Stimulated activated CD8-positive, alpha-beta memory T cell treated with anti-CD3 and anti-CD28 coated beads, Interleukin-15, amount 100 ng/mL, for 1 hour (primary cell): ENCODE results near the gene VAMP5.
"Not testable (repeated sequence)": the region's sequence is repeated elsewhere in the genome, so short reads cannot be mapped to it uniquely, and the experiment has no call there.

ENCODE experiments used
- DNase-seq: peaks from one replicate; pipeline ENCODE4 v3.0.0-alpha.2; 2020; ENCODE audit warnings: low read depth

Gene VAMP5, protein sequence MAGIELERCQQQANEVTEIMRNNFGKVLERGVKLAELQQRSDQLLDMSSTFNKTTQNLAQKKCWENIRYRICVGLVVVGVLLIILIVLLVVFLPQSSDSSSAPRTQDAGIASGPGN

DNA sequence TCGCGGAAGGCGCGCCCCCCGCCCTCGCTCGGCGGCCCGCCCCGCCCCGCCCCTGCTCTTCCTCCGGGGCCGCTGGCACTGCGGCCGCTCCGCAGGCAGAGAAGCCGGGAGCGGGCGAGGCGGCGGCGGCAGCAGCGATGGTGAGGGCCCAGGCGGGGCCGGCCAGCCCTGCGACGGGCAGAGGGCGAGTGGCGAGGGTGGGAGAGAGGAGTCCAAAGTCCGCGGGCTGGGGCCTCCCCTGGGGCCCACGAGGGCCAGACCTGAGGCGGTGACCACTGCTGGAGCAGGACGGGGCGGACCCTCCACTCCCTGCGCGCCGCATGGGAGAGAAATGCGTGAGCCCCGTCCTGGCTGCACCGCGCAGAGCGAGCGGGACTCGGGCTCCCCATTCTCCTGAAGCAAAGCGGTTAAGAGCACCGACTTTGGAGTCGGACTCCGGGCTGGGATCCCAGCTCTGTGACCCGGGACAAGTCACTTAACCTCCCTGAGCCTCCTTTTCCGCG, at the start of gene VAMP5:
Gene VAMP5 (plus strand): TSS at position 78 of the 503 bp plus-strand sequence. CDS start 60 bp downstream, at position 138.
- DNase-seq: no peak

DNA sequence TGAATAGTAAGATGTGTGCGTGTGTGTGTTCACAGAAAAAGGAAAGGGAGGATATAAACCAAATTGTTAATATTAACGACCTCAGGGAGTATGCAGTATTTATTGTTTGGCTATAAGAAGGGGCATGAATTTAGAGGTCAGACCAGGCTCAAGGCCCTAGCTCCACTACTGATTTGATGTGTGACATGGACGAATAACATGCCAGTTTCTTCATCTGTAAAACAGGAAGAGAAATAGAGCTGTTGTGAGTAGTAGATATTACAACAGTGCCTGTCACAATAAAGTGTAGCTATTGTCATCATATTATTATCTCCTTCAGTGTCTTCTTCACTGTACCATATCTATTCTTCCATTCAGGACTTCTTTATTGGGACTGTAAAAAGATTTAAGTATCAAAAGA, 49.4 kb upstream of the VAMP5 start:
- no peak for DNase-seq

DNA sequence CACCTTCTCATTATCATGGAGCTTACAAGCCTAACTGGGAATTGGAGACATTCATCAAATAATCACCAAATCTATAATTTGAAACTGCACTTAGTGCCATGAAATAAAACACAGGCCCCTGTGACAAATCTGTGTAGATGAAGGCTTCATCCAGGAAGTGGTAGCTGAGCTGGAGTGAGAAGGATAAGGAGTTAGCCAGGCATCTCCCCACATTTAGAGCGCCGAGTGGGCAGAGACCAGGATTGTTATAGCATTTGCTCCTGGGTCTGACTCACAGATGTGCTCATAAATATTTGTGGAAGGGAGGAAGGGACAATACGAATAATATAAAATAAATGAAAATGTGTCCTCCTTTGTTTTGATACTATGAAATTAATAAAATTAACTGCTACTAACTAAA, 47.8 kb upstream of the VAMP5 start:
- DNase-seq: no peak

DNA sequence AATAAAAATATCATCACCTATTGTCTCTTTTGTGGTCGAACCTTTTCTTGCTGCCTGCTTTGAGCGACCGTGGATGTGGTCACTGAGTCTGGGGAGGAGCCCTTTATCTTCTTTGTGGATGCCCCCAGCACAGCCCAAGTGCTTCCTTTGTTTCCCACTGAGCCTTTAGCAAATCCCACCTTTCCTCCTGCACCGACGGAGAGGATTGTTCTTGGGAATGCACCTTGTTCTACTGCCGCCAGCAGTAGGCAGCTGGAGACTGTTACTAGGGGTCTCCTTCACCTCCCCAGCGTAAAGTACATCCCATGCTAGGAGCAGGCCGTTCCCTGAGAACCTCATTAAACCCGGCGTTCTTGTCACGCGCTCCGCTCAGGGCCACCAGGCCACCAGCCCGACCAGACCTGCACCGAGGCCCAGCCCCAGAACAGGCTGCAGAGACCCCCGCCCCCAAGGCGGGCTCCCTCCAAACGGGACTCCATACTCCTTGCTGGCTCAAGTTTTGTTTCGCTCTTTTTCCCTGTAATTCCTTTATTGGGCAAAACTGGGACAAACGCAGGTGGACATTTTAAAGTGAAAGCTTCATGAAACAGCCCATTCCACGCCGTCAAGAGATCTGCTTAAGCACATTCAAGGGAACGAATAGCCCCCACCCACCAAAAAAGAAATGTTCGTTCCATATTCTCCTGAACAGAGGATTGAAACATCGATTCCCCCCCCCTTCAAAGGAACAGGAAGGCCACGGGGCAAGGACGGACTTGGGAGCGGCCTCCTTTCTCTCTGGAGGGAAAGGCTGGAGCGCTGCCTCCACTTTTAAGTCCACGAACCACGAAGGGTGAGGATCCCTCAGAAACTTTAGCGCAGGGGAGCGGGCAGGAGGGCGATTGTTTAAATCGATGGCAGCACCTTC, 46.4 kb upstream of the VAMP5 start:
- no peak for DNase-seq

DNA sequence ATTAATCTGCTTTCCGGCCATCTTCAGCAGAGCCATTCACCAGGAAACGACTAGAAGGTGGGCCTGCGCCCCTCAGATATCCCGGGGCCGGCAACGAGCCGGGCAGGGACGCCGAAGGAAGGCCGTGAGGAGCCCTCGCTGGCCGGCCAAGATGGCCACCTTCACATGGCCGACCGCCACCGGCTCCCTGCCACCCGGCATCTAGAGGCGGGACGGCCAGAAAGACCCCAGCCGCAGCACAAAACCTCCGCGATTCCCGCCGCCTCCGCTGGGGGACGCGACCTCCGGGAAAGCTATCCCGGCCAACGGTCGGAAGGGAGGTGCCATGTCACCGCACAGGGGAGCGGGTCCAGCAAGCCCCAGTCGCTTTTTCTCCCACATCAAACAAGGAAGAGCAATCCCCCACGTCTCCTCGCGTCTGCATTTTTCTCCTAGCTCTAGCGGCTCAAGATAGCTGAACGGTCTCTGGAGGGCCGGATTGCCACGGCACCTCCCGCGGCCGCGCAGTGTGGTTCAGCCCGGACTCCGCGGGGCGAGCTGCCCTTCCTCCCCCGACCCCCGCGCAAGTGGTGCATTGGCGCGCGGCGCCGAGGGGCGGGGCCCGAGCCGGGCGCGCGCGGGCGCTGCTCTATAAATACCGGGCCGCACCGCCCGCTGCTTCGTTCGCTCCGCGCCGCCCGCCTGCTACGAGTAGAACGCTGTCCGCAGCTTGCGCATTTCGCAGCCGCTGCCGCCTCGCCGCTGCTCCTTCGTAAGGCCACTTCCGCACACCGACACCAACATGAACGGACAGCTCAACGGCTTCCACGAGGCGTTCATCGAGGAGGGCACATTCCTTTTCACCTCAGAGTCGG, 45.5 kb upstream of the VAMP5 start, which contains the start of gene MAT2A:
Gene MAT2A (plus strand): TSS at position 662 of the 854 bp plus-strand sequence. CDS start 120 bp downstream, at position 782.
- DNase-seq: peak; percentile 71

DNA sequence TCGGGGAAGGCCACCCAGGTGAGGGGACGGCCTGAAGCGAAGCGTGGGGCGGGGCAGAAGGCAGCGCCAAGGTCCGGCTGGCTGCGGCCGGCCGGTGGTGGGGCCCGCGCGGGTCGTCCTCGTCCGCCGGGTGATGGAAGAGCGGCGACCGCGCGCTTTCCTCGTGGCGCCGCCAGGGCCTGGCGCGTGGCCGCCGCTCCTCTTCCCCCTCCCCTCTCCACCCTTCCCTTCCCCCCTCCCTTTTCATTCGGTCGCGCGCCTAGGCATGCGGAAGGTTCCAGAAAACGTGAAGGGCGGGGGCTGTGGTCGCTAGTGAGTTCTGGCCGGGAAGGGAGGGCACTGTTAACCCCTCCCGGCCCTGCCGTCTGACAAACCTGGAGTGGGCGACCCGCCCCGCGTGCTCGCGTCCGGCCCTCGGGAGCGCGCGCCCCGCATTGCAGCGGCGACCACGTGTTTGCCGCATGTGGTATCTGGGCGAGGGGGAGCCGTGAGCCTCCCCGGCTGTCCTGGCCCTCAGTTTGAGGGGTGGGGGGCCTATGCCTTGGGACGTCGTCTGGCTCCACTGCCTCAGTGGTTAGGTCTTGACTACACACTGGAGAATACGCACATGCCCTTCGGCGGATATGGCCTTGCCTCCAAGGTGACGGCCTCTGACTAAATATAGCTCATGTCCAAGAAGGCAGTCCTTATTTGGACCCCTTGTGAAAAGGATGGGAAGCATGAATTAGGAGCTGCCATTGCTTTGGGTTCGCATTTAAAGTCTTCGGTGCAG, 44.7 kb upstream of the VAMP5 start:
- DNase-seq: peak; percentile 42

DNA sequence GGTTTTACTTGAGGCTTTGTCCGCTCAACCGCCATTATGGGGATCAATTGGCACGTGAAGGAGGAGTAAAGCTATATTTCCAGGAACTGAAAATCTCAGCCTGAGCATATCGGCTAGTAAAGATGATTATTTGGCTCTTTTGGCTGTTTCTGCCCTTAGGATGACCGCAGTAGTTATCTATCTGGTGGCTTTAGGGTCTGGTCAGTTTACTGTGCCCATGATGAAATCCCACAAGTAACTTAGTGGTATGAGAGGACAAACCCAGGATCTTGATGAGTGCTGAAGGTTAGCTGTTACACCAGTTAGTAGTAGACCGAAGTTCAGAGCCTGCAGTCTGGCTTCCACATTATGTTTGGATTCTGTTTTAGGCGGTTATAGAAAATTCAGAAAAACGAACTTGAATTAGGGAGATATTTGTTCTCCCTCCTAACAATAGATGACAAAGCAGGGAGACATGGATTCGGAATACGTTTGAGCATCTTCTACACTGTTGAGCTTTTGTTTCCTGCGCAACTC, 44.0 kb upstream of the VAMP5 start:
- no peak for DNase-seq

DNA sequence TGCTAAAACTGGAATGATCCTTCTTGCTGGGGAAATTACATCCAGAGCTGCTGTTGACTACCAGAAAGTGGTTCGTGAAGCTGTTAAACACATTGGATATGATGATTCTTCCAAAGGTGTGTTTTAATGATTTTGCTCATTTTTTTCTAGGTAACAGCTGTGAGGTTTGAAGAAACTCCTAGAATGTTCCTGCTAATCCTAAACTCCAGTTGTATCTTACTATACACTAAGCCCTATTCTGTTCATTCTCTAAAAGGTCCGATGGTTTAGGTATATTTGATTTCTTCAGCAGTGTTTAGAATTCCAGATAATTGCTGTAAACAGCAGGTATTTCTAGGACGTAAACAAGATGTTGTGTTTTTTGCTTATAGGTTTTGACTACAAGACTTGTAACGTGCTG, 43.0 kb upstream of the VAMP5 start:
- no peak for DNase-seq

DNA sequence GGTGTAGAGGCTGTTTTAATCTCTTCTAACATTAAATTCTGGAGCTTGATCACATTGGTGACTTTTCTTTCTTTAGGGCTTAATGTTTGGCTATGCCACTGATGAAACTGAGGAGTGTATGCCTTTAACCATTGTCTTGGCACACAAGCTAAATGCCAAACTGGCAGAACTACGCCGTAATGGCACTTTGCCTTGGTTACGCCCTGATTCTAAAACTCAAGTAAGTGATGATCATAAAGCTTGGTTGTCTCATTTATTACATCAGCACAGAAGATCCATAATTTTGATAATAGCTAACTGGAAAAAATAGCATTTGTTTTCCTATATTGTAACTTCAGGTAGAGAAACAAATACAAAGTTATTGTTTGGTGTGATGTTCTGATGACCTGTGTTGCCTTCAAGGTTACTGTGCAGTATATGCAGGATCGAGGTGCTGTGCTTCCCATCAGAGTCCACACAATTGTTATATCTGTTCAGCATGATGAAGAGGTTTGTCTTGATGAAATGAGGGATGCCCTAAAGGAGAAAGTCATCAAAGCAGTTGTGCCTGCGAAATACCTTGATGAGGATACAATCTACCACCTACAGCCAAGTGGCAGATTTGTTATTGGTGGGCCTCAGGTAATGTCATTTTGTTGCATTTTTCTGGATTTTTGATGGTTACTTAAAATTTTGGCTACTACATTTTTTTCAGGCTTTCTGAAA, 42.3 kb upstream of the VAMP5 start:
- DNase-seq: no peak

DNA sequence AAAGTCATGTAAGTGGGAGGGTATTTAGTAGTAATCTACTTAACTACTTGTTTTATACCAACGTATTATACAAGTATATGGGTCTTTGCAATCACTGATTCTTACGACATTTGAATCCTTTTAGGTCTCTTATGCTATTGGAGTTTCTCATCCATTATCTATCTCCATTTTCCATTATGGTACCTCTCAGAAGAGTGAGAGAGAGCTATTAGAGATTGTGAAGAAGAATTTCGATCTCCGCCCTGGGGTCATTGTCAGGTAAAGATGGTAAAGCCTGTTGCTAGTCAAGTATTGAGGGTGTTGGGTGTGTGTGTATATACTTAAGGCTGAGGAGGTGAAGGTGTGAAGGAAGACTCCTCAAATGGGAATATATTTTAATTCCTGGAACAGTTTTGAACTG, 41.5 kb upstream of the VAMP5 start:
- no peak for DNase-seq

DNA sequence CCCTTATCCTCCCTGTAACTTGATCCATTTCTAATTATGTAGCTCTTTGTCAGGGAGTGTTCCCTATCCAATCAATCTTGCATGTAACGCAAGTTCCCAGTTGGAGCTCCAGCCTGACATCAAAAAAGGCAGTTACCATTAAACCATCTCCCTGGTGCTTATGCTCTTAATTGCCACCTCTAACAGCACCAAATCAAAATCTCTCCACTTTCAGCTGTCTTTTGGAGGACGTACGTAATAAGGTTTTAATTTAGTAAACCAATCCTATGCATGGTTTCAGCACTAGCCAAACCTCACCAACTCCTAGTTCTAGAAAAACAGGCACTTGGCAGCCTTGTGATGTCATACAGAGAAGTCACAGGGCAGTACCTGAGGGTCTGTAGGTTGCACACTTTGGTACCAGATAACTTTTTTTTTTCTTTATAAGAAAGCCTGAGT, 40.0 kb upstream of the VAMP5 start:
- DNase-seq: not testable (repeated sequence)

DNA sequence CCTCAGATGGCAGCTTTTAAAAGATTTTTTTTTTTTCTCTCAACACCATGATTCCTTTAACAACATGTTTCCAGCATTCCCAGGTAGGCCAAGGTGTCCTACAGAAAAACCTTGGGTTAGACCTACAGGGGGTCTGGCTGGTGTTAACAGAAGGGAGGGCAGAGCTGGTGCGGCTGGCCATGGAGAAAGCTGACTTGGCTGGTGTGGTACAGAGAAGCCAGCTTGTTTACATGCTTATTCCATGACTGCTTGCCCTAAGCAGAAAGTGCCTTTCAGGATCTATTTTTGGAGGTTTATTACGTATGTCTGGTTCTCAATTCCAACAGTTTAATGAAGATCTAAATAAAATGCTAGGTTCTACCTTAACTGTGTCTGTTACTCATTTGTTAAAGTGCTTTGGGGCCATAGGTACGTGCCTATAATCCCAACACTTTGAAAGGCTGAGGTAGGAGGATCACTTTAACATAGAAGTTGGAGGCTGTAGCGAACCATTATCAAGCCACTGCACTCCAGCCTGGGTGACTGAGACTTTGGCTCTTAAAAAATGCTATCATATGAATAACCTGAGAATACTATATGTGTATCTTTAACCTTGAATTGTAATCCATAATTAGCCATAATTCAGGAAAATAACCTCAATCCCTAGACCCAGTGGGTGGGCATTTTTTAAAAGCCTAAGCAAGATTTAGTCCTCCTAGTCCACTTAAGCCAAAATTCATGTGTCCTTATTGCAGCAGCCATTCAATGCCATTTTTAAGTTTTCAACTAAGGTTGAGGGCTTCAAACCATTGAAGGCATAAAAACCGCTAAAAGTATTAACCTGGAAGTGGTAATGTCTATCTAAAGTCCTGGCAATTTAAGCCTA, 39.1 kb upstream of the VAMP5 start:
- not testable (repeated sequence) for DNase-seq

DNA sequence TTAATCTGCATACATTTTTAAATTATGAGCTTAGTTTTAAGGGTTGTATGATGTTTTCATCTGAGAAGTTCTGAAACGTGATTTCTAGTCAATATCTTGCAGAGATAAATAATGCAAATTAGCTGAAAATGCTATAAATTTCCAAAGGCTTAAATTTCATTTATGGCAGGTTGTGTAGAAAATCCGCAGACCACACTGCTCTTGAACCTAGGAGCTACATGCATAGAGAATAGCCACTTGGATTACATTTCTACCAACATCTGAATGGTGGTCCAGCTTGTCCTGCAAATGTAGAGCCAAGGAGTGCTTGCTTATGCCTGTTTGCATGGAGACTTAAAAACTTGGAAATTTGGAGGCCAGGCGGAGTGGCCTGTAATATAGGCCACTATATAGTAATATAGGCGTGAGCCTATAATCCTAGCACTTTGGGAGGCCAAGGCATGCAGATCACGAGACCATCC, 38.4 kb upstream of the VAMP5 start:
- no peak for DNase-seq

DNA sequence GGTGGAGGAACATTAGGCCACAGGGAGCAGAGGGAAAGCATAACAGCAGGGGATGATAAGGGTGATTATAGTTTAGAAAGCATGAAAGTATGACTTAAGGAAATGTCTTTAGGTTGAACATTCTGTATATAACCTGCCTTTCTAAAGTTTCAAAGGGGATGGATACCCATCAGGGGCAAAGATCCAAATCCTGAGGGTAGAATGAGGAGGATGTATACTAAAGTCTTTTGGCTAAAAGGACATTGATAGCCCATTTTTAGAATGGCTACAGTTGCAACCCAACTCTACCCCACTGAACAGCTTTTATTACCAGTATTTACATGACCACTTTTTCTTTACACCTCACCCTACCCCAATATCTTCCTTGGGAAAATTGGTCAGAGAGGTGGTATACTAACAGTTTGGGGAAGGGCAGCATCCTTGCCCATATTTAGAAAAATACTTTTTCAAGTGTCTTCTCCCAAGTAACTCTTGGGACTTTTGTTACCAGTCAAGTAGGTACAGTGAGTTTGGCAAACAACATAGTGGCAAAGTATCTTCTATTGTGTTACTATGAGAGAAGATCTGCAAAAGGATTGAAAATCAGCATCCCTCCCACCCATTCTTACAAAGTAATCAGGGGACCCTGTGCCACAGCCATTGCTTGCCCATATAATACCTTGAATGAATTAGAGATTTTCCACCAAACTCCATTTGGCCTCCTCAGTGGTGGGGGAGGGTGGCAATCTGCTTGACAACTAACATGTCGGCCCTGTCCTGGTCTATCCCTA, 37.0 kb upstream of the VAMP5 start:
- DNase-seq: no peak

DNA sequence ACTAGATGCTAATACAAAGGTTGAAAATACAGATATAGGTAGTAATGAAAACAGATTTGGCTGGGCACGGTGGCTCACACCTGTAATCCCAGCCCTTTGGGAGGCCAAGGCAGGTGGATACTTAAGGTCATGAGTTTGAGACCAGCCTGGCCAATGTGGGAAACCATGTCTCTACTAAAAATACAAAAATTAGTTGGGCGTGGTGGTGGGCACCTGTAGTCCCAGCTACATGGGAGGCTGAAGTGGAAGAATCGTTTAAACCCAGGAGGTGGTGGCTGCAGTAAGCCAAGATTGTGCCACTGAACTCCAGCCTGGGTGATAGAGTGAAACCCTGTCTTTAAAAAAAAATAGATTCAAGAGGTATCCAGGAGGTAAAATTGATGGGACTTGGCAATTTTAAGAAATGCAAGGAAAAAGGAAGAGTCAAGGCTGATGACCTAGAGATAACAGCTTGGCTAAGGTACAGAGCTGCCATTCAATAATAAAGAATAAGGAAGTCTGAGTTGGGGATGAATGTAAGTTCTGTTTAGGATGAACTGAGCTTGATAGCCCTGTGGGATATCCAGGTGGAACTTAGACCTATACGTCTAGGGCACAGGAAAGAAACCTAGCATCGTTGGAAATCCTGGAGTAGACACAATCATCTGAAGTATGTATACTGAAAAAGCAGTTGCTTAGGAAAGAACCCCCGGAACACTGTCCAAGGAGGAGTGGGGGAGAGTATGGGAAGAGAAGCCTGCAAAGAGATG, 36.2 kb upstream of the VAMP5 start:
- DNase-seq: no peak

DNA sequence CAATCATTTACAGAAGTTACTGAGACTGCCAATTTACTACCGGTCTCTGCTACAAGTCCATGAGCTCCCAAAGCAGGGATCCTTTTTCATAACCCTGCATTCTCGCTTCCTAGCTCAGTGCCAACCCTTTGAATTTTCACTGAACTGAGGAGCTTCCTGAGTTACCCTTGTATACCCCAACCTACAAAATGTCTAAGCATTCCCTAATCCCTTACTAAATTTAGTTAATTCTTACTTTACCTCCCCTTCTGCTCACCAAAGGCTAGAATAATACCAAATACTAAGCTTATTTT, 35.7 kb upstream of the VAMP5 start:
- DNase-seq: no peak

DNA sequence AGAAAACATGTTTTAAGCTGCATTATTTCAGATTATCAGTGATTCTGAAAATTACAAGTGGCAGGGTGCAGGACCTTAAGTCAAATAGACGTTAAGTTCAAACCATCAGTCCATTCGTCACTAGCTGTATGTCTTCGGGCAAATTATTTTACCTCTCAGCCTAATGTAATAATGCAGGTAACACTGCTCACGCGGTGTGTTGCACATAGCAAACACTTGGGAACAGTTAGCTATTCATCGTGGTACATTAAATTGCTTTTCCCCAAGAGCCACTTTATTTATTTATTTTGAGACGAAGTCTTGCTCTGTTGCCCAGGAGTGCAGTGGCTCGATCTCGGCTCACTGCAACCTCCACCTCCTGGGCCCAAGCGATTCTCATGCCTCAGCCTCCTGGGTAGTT, 35.1 kb upstream of the VAMP5 start:
- DNase-seq: no peak

DNA sequence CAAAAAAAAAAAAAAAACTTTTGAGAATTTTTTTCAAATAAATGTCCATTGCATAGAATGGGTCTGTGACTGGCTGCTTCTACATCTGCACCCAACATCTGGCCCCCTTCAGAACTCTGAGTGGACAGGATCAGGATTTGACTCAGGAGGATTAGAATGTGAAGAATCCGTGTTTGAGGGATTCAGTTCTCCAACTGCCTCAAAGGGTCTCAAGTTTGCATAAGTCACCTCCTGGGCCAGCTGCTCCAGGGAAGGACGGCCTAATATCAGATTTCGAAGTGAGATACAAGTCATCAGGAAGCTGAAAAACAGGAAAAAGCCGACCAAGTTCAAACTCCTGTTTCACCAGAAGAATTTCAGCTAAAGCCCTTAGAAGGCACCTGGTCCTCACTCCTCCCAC, 34.4 kb upstream of the VAMP5 start:
- no peak for DNase-seq
